ENCODE results near the gene TLR1. TPM values are rescaled to one million over a fixed set of nuclear protein-coding genes. Genes with fewer than 3 reads are reported as not detected.

Gene TLR1
- total RNA-seq, 1 experiment from 2014 or later = not detected

- Mint-ChIP-seq H3K27me3 (ENCODE audit: low read depth) (no peaks in the 10 kb centered on the region; the same call in 1 of the 2 replicates), H3K36me3 (ENCODE audit: insufficient read depth in 1 of 3, low read depth in 3 of 3) (no peaks in the 10 kb centered on the region), H3K4me3 (no peak overlapping the region), H3K27ac (no peak overlapping the region), H3K9me3 (0 out of 5 replicates have a peak, but pooled peaks cover 0 to 5% of the 10 kb centered on the region in 2 experiments), H3K4me1 (no peaks in the 10 kb centered on the region)
- Histone ChIP-seq H4K20me1 (ENCODE audit: control insufficient read depth, insufficient read depth, insufficient read length) (no peaks in the 10 kb centered on the region), H3K14ac (ENCODE audit: insufficient read depth, low read length) (no peak overlapping the region), H3K79me2 (ENCODE audit: insufficient read depth, low read length) (no peaks in the 10 kb centered on the region), H3K18ac (ENCODE audit: insufficient read length, low read depth, low read length) (no peak overlapping the region), H3K4me1 (ENCODE audit: insufficient read depth, low read length) (no peaks in the 10 kb centered on the region), H2BK120ac (ENCODE audit: low read depth, low read length, poor library complexity, severe bottlenecking) (no peak overlapping the region), H3K23me2 (ENCODE audit: insufficient read length, low read depth, low read length, poor library complexity, severe bottlenecking) (no peaks in the 10 kb centered on the region), H2BK5ac (ENCODE audit: insufficient read length, low read length) (no peak overlapping the region), H3K27ac (ENCODE audit: insufficient read length, low read depth, low read length) (no peak overlapping the region), H2AK5ac (ENCODE audit: insufficient read length, low read length) (no peak overlapping the region), H2BK12ac (ENCODE audit: insufficient read length, low read depth, low read length) (no peak overlapping the region), H2AFZ (ENCODE audit: low read length) (no peak overlapping the region), H4K8ac (replicated peaks; ENCODE audit: insufficient read length, low read depth, low read length) (no peak overlapping the region), H3K79me1 (ENCODE audit: insufficient read depth, low read depth, low read length, poor library complexity, severe bottlenecking) (no peaks in the 10 kb centered on the region), H3K9ac (ENCODE audit: extremely low read depth, insufficient read length, low read length) (no peak overlapping the region), H2BK15ac (ENCODE audit: low read depth, low read length) (no peak overlapping the region), H3K9me3 (ENCODE audit: control insufficient read depth, low read depth, low read length) (no peaks in the 10 kb centered on the region), H4K5ac (ENCODE audit: insufficient read length, low read depth, low read length) (no peak overlapping the region), H4K91ac (ENCODE audit: insufficient read length, low read depth, low read length) (no peak overlapping the region), H3K56ac (ENCODE audit: insufficient read length, low read depth, low read length) (no peak overlapping the region), H3K4ac (ENCODE audit: low read depth, low read length) (no peak overlapping the region), H3K23ac (ENCODE audit: insufficient read length, low read depth, low read length) (no peak overlapping the region), H2BK20ac (ENCODE audit: low read depth, low read length, poor library complexity, severe bottlenecking) (no peak overlapping the region), H3K27me3 (ENCODE audit: insufficient read depth, low read length) (no peaks in the 10 kb centered on the region), H3K4me2 (ENCODE audit: insufficient read depth, insufficient read length, low read length) (no peak overlapping the region), H3T11ph (ENCODE audit: low read length) (no peak overlapping the region)
- WGBS (ENCODE audit: extremely low coverage, insufficient read length, low lambda C conversion rate) = no CpG with 5 or more reads among the region's 3 CpGs
- no peak for DNase-seq
- TF ChIP-seq CTCF (conservative IDR thresholded peaks at IDR 0.05) = no peak
Measured at GRCh38 chr4:38795087-38795486, 9.5 kb downstream of the TLR1 start.
